Vagina (tissue), 2 donors: ENCODE data around the gene CELF4.

Experiments
- CTCF ChIP-seq, 3 experiments: fragments of 450-650 bp in 2 of 3; fragments of 200-600 bp in 1 of 3; sonication (generic) in 1 of 3; IDR thresholded peaks; one replicate each; pipeline ENCODE4 v1.5.1; 2017 to 2019; ENCODE audit warnings: antibody characterized with exemption in 3 of 3, mild to moderate bottlenecking in 2 of 3, moderate library complexity in 2 of 3
- POLR2A ChIP-seq, 2 donors: fragments of 450-650 bp; IDR thresholded peaks; one replicate each; pipeline ENCODE4 v1.6.1; 2017; ENCODE audit warnings: antibody characterized with exemption in 2 of 2, mild to moderate bottlenecking in 2 of 2, moderate library complexity in 2 of 2
- POLR2AphosphoS5 ChIP-seq, 2 donors: sonication (generic); formaldehyde crosslinking; IDR thresholded peaks; one replicate each; pipeline ENCODE4 v1.9.0; 2017; ENCODE audit warnings: antibody characterized with exemption in 2 of 2, mild to moderate bottlenecking in 2 of 2, low read depth in 1 of 2; ENCODE audit not compliant: insufficient read depth in 1 of 2

- TF ChIP-seq CTCF (IDR thresholded peaks at IDR 0.05) (no peak), POLR2A (IDR thresholded peaks at IDR 0.05) (no peak), POLR2AphosphoS5 (IDR thresholded peaks at IDR 0.05; ENCODE audit: insufficient read depth in 1 of 2, low read depth in 1 of 2) (no peak)
These were observed 22.7 kb upstream of the CELF4 start for GRCh38 chr18:37588289-37588688.
